NCI-H2196 (cell line): Measurements from ENCODE around the gene CIZ1.
"Not testable (repeated sequence)": the region's sequence is repeated elsewhere in the genome, so short reads cannot be mapped to it uniquely, and the experiment has no call there.

Source experiments
- DNase-seq: peaks from one replicate; lab custom pipeline; 2025; ENCODE audit not compliant: unreplicated experiment; lab: John Stamatoyannopoulos, UW

Gene CIZ1

GRCh38 chr9:128192601-128193371 lies 1.4 kb upstream of the CIZ1 start:
- peak; percentile 94 for DNase-seq

- DNase-seq, result no peak
These were observed 611 bp downstream of the CIZ1 start for GRCh38 chr9:128190516-128191405.

GRCh38 chr9:128190013-128190412 lies 1.4 kb downstream of the CIZ1 start:
- no peak for DNase-seq

- no peak for DNase-seq
These were observed 3.2 kb downstream of the CIZ1 start for GRCh38 chr9:128188209-128188608.

- DNase-seq, result no peak
These were observed 4.0 kb downstream of the CIZ1 start for GRCh38 chr9:128187361-128187760.

GRCh38 chr9:128185979-128186965 lies 5.1 kb downstream of the CIZ1 start:
- no peak for DNase-seq

GRCh38 chr9:128182893-128183588 lies 8.3 kb downstream of the CIZ1 start:
- DNase-seq, result no peak

GRCh38 chr9:128181480-128181879 lies 9.9 kb downstream of the CIZ1 start:
- DNase-seq, result not testable (repeated sequence)

- no peak for DNase-seq
These were observed 10.9 kb downstream of the CIZ1 start for GRCh38 chr9:128180447-128180846.

- no peak for DNase-seq
These were observed 11.4 kb downstream of the CIZ1 start for GRCh38 chr9:128180001-128180400.

- no peak for DNase-seq
These were observed 12.5 kb downstream of the CIZ1 start for GRCh38 chr9:128178806-128179431.

- no peak for DNase-seq
These were observed 15.6 kb downstream of the CIZ1 start for GRCh38 chr9:128175726-128176125.

- DNase-seq, result no peak
These were observed 16.2 kb downstream of the CIZ1 start for GRCh38 chr9:128175102-128175563.

GRCh38 chr9:128174062-128174461 lies 17.3 kb downstream of the CIZ1 start:
- no peak for DNase-seq

- DNase-seq, result no peak
These were observed 21.4 kb downstream of the CIZ1 start for GRCh38 chr9:128169925-128170324.

GRCh38 chr9:128169492-128169891 lies 21.9 kb downstream of the CIZ1 start:
- no peak for DNase-seq

GRCh38 chr9:128168731-128169308 lies 22.6 kb downstream of the CIZ1 start:
- no peak for DNase-seq

- DNase-seq, result no peak
These were observed 24.2 kb downstream of the CIZ1 start for GRCh38 chr9:128167209-128167608.

- no peak for DNase-seq
These were observed 25.2 kb downstream of the CIZ1 start for GRCh38 chr9:128166169-128166568.
